Skeletal muscle tissue (tissue), 4 donors: ENCODE data around the gene NMUR1. TPM values are rescaled to one million over a fixed set of nuclear protein-coding genes. Genes with fewer than 3 reads are reported as not detected.
A peak's percentile ranks its signal among the peaks of the same experiment; 100 is the strongest.

ENCODE experiments used
- H3K27ac ChIP-seq: one replicate; pipeline ENCODE4 v1.7.0; 2013; ENCODE audit warnings: mild to moderate bottlenecking, low read depth, low read length, inconsistent platforms
- H3K27me3 ChIP-seq, 3 donors: one replicate each; pipeline ENCODE4 v1.7.0; 2013; ENCODE audit warnings: low read length in 3 of 3; ENCODE audit not compliant: control insufficient read depth in 3 of 3, insufficient read depth in 3 of 3
- H3K36me3 ChIP-seq, 3 donors: one replicate each; pipeline ENCODE4 v1.7.0; 2013; ENCODE audit warnings: low read length in 3 of 3; ENCODE audit not compliant: control insufficient read depth in 3 of 3, insufficient read depth in 3 of 3
- H3K4me1 ChIP-seq, 3 donors: one replicate each; pipeline ENCODE4 v1.7.0; 2013; ENCODE audit warnings: low read length in 3 of 3, mild to moderate bottlenecking in 3 of 3; ENCODE audit not compliant: control insufficient read depth in 3 of 3, insufficient read depth in 3 of 3
- H3K4me3 ChIP-seq, 3 donors: one replicate each; pipeline ENCODE4 v1.7.0; 2013; ENCODE audit warnings: low read length in 3 of 3
- H3K9ac ChIP-seq, 3 donors: one replicate each; pipeline ENCODE4 v1.7.0; 2013; ENCODE audit warnings: low read length in 3 of 3, mild to moderate bottlenecking in 3 of 3, moderate library complexity in 2 of 3, low read depth in 1 of 3
- H3K9me3 ChIP-seq, 3 donors: one replicate each; pipeline ENCODE4 v1.7.0; 2013; ENCODE audit warnings: low read length in 3 of 3; ENCODE audit not compliant: control insufficient read depth in 3 of 3
- total RNA-seq: library from RNA; depleted of rRNA; stranded (reverse); fragments of >200 nt; gene quantifications from one replicate; pipeline ENCODE4 v1.2.3, GENCODE V29; 2014
- donor health status: Osteomylitis.

Gene NMUR1
- total RNA-seq, 1 donor from 2014 or later = 0.52 TPM

- H3K36me3 ChIP-seq = no peaks in the 10 kb centered on the region
- no peaks in the 10 kb centered on the region for H3K27me3 ChIP-seq
- peaks cover 0 to 3% (median 2%) of the 10 kb centered on the region in 3 donors for H3K9me3 ChIP-seq
- H3K4me3 ChIP-seq = no peak overlapping the region
- H3K27ac ChIP-seq = no peak overlapping the region
- H3K9ac ChIP-seq = peak overlapping the region in 1 of 3 donors; percentile 33
- peaks cover 13 to 18% (median 15%) of the 10 kb centered on the region in 3 donors for H3K4me1 ChIP-seq
These were observed 9.7 kb upstream of the NMUR1 start for GRCh38 chr2:231539991-231540390.

- Histone ChIP-seq H3K27ac (no peak overlapping the region), H3K27me3 (peaks cover 0 to 1% (median 0%) of the 10 kb centered on the region in 3 donors)
These were observed 5.7 kb upstream of the NMUR1 start for GRCh38 chr2:231535961-231536360.

GRCh38 chr2:231533777-231534125, 3.5 kb upstream of the NMUR1 start:
- Histone ChIP-seq H3K27ac (no peak overlapping the region), H3K9ac (no peak overlapping the region), H3K4me3 (no peak overlapping the region), H3K9me3 (no peaks in the 10 kb centered on the region), H3K27me3 (peaks cover 6 to 14% (median 7%) of the 10 kb centered on the region in 3 donors), H3K4me1 (peaks cover 4 to 17% (median 11%) of the 10 kb centered on the region in 3 donors), H3K36me3 (no peaks in the 10 kb centered on the region)

More at GRCh38 chr2:231535961-231536360, 5.7 kb upstream of the NMUR1 start:
- peaks cover 0 to 10% (median 7%) of the 10 kb centered on the region in 3 donors for H3K4me1 ChIP-seq
- H3K36me3 ChIP-seq = no peaks in the 10 kb centered on the region
- no peak overlapping the region for H3K4me3 ChIP-seq
- no peaks in the 10 kb centered on the region for H3K9me3 ChIP-seq
- peak overlapping the region in 1 of 3 donors; percentile 54 for H3K9ac ChIP-seq

- Histone ChIP-seq H3K9ac (no peak overlapping the region), H3K36me3 (no peaks in the 10 kb centered on the region), H3K4me1 (peaks cover 4 to 17% (median 11%) of the 10 kb centered on the region in 3 donors), H3K4me3 (no peak overlapping the region), H3K9me3 (no peaks in the 10 kb centered on the region), H3K27ac (no peak overlapping the region), H3K27me3 (peaks cover 8 to 19% (median 11%) of the 10 kb centered on the region in 3 donors)
These were observed 3.0 kb upstream of the NMUR1 start for GRCh38 chr2:231533086-231533776.

GRCh38 chr2:231532756-231533035, 2.5 kb upstream of the NMUR1 start:
- H3K9ac ChIP-seq = no peak overlapping the region
- H3K4me3 ChIP-seq = no peak overlapping the region
- H3K27me3 ChIP-seq = peaks cover 8 to 20% (median 13%) of the 10 kb centered on the region in 3 donors
- H3K27ac ChIP-seq = no peak overlapping the region
- no peaks in the 10 kb centered on the region for H3K9me3 ChIP-seq
- H3K4me1 ChIP-seq = peaks cover 4 to 17% (median 11%) of the 10 kb centered on the region in 3 donors
- H3K36me3 ChIP-seq = no peaks in the 10 kb centered on the region

GRCh38 chr2:231531883-231532755, 1.9 kb upstream of the NMUR1 start:
- no peak overlapping the region for H3K4me3 ChIP-seq
- no peaks in the 10 kb centered on the region for H3K36me3 ChIP-seq
- H3K9ac ChIP-seq = no peak overlapping the region
- H3K4me1 ChIP-seq = peaks cover 4 to 17% (median 11%) of the 10 kb centered on the region in 3 donors
- H3K27me3 ChIP-seq = peaks cover 8 to 20% (median 13%) of the 10 kb centered on the region in 3 donors
- H3K9me3 ChIP-seq = no peaks in the 10 kb centered on the region
- H3K27ac ChIP-seq = no peak overlapping the region

- Histone ChIP-seq H3K36me3 (no peaks in the 10 kb centered on the region), H3K9ac (no peak overlapping the region), H3K27ac (no peak overlapping the region), H3K4me3 (no peak overlapping the region), H3K9me3 (no peaks in the 10 kb centered on the region), H3K27me3 (peaks cover 8 to 20% (median 13%) of the 10 kb centered on the region in 3 donors), H3K4me1 (peaks cover 4 to 17% (median 11%) of the 10 kb centered on the region in 3 donors)
These were observed 1.2 kb upstream of the NMUR1 start for GRCh38 chr2:231531466-231531865.

GRCh38 chr2:231528636-231529030, 1.6 kb downstream of the NMUR1 start:
- H3K9ac ChIP-seq = no peak overlapping the region
- no peaks in the 10 kb centered on the region for H3K36me3 ChIP-seq
- peaks cover 8 to 20% (median 19%) of the 10 kb centered on the region in 3 donors for H3K27me3 ChIP-seq
- no peak overlapping the region for H3K27ac ChIP-seq
- no peak overlapping the region for H3K4me3 ChIP-seq
- H3K4me1 ChIP-seq = peaks cover 4 to 12% (median 6%) of the 10 kb centered on the region in 3 donors
- no peaks in the 10 kb centered on the region for H3K9me3 ChIP-seq

GRCh38 chr2:231527955-231528635, 2.1 kb downstream of the NMUR1 start:
- H3K27ac ChIP-seq = no peak overlapping the region
- H3K4me1 ChIP-seq = peaks cover 4 to 8% (median 6%) of the 10 kb centered on the region in 3 donors

More at GRCh38 chr2:231527955-231528635, 2.1 kb downstream of the NMUR1 start:
- Histone ChIP-seq H3K9me3 (no peaks in the 10 kb centered on the region), H3K27me3 (peaks cover 8 to 20% (median 19%) of the 10 kb centered on the region in 3 donors), H3K4me3 (no peak overlapping the region), H3K36me3 (no peaks in the 10 kb centered on the region), H3K9ac (no peak overlapping the region)
